Measurements from ENCODE around the gene RUVBL1.

Gene RUVBL1

DNA sequence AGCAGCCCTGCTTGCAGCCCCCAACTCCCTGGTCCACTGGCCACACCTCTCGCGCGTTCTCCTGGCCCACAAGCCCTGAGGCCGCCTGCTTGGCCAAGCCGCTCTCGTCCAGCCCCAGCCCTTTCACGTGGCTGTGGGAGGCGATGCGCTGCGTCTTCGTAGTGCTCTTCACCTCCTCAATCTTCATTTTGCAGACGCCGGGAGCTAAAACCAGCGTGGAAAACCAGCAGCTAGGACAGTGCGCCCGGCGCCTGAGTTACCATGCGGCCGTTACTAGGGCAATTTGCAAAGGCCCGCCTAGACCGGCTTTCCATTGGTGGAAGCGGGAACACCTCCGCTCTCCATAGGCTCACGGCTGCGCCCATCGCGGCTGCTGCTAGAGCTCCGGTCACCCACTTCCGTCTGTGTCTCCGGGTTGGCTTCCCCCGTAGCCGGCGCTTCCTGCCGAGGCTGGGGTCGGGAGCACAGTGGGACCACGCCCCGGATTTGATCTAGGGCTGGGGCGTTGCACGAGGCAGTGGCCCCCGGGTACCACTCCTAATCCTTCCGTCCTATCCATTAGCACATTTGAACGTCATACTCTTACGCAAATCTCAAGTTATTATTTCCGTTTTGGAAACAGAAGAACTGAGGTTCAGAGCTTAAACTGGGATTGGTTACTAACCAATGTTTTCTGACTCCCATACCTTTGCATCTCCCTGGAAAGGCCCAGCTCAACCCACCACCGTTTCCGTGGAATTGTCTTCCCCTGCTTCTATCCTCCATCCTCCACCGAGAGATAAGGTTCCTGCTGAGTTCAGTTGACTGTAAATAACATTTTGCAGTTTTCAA, at the start of gene RUVBL1:
RUVBL1 (minus strand) TSS at position 275 of the 831 bp plus-strand sequence; CDS start at position 187, 88 bp downstream.
- TF ChIP-seq, protein P1, sequence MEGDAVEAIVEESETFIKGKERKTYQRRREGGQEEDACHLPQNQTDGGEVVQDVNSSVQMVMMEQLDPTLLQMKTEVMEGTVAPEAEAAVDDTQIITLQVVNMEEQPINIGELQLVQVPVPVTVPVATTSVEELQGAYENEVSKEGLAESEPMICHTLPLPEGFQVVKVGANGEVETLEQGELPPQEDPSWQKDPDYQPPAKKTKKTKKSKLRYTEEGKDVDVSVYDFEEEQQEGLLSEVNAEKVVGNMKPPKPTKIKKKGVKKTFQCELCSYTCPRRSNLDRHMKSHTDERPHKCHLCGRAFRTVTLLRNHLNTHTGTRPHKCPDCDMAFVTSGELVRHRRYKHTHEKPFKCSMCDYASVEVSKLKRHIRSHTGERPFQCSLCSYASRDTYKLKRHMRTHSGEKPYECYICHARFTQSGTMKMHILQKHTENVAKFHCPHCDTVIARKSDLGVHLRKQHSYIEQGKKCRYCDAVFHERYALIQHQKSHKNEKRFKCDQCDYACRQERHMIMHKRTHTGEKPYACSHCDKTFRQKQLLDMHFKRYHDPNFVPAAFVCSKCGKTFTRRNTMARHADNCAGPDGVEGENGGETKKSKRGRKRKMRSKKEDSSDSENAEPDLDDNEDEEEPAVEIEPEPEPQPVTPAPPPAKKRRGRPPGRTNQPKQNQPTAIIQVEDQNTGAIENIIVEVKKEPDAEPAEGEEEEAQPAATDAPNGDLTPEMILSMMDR (IDR thresholded peaks at IDR 0.05) = no peak

DNA sequence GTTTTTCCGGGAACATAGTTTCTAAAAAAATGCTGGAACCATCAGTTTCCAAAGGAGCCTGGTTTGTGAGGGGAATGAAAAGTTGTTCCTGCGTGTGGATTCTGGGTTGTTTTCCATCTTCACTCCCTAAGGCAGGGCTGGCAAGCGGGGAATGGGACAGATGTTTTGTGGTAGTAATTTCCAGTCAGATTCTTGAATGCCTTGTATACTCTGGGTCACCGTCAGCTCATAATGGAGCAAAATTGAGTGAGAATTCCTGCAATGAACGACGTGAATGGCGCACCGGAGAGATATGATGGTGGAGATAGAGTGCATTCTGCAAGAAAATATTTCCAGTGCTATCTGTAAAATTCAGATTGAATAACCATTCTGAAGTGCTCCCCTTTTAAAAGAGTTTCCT, 49.6 kb upstream of the RUVBL1 start:
- TF ChIP-seq, protein P1 (IDR thresholded peaks at IDR 0.05) = no peak

DNA sequence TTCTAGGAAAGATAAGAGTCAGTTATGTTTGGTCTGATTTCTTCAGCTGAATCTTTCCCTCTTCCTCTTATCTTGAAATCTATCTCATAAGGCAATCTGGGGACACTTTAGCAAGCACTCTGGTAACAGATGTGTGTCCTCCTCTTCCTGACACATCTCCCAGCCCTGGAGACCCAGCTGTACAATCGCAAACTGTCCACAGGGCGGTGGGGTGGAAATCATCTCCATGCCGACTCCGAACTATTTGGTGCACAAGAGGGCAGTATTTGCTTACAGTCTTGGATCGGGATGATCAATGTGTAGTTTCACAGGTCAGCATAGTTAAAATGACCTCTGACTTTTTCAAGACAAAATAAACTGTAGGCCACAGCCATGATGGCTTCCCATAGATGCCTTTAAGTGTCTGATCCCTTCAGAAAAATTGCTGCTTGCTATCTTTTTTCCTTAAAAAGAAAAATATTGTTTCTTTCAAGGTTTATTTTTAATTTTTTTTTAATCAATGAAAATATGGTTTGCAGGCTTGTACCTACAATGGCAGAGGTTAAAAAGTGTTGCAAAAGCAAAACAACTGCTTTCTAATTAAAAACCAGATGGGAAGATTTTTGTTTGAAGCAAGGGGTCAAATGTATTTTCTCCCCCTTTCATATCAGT, 47.4 kb upstream of the RUVBL1 start:
- TF ChIP-seq, protein P1 (IDR thresholded peaks at IDR 0.05) = peak; percentile 94

DNA sequence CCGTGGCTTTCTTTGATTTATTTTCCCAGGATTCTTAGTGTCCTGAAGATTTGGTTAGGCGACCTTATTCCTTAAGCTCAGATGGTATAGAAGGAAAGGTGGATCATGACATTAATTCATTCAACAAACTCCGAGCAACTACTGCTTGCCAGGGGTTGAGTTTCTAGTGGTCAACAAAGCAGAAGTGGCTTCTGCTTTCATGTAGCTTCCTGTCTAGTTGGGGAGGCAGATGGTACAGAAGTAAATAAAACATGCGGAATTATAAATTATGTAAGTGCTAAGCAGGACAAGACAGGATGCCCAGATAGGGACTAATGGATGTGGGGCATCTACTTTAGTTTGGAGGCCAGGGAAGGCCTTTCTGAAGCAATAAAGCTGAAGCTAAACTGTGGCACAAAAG, 45.2 kb upstream of the RUVBL1 start:
- TF ChIP-seq, protein P1 (IDR thresholded peaks at IDR 0.05) = no peak

DNA sequence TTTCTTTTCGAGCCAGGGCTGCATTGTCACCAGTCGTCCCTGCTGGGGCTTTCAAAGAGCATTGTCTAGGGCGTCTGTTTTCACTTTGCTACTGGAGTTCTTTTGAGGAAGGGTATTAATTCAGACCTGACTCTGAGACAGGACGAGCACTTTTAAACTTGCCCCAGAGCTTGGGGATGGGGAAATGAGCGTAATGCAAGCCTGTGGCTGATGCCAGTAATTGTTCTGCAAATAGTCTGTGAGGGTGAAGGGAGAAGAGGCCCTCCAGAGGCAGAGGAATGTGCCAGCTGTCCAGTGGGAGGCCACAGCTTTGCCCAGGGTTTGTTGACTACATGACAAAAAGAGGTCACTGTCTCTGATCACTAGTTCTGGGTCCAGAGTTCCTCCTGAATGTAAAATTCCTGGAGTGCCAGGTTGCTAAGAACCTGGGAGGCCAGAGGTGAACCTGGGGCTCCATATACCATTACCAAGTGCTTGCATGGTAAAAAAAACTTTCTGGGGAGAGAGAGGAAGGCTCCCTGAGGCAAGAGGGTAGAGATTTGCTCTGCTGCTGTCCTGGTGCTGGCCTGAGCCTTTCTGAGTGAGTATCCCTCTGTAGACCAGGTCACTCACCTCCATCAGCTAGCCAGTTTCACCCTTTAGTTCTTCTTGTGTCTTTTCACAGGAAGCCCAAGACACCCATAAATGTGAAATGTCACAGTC, 44.5 kb upstream of the RUVBL1 start:
- TF ChIP-seq, protein P1 (IDR thresholded peaks at IDR 0.05) = no peak

DNA sequence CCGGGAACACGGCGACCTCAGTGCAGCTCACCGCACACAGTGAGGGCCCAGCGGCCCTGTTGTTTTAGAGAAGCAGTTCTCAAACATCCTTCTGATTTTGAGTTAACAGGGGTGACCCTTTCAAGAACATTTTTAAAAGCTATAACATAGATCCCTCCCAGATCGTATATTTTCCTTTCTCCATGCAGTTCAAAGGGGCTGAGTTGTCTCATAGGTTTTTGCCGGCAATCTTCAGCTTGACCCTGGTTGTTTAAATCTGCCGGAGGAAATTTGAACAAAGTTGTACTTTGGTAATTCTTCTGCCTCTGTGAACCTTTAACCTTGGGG, 44.0 kb upstream of the RUVBL1 start:
- TF ChIP-seq, protein P1 (IDR thresholded peaks at IDR 0.05) = no peak

DNA sequence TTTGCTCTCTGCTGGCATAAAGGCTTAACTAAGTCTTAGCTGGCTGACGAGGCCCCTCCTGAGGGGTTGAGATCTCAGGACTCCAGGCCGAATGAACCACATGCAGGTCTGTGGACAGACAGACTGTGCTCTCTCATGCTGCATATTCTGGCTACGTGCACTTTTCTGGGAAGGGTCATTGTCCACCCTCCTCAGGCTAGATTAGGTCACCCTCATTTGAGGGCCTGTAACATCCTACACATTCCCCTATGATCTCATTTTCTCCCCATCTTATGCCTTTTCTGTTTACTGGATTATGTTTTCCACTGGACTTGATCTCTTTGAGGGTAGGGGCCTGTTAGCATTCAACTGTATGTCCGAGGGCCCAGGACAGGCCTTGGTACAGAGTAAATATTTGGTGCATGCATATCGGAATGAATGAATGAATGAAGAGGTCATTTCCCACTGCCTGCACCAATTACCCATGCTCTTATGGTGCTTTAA, 43.4 kb upstream of the RUVBL1 start:
- TF ChIP-seq, protein P1 (IDR thresholded peaks at IDR 0.05) = no peak
